Activated CD4-positive, alpha-beta T cell treated with anti-CD3 and anti-CD28 coated beads, Interleukin-2, Interleukin-4, amounts not matched to agents 100 ng/mL and 50 ng/mL, durations not matched to agents 16 hours and 8 hours (primary cell): Measurements from ENCODE around the gene PTPN14.

Experiments used
- DNase-seq: peaks from one replicate; pipeline ENCODE4 v3.0.0-alpha.2; 2020; ENCODE audit warnings: low spot score

PTPN14 gene

DNA sequence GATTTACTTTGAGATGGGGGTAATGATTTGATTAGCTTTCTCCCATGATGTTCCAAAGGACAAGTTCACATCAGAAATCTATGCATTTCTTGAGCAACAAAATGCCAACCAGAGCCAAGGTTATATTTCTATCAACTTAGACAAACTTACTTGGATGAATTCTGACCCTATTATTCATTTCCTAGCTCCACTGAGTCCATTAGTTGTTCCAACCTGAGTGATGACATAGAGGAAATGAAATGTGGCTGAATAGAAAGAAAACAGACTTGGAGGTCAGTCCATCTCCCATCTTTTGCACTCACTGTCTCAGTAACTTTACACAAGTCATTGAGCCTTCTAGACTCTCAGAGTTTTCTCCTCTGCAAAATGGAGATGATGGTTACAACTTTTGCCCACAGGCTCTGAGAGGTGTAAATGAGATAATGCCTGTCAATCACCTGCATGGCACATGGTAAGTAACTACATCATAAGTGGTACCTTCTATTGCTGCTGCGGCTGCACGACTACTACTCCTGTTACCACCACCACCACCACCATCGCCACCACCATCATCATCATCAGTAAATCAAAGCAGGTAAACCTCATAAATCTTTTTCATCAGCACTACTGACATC lies 98.2 kb downstream of the PTPN14 start:
- no peak for DNase-seq

GRCh38 chr1:214452152-214452784 lies 99.1 kb downstream of the PTPN14 start:
- DNase-seq = no peak

DNA sequence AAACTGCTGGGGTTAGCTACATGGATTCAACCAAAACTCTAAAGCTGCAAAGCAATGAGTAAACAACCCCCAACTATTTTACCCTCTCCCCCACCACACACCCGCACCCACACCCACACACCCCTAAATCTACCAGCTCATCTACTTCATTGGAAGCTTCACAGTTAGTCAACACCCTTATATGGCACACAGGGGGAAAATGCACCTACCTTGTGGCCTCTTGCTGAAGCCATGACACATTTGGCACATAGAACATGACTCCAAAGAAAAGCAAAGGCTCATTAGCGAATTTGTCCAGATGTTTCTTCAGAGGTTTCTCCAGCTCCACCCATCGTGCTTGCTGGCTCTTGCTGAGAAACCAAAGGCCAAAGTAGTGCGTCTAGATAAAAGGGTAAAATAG lies 99.8 kb downstream of the PTPN14 start:
- DNase-seq = no peak

GRCh38 chr1:214449371-214449770 lies 102.0 kb downstream of the PTPN14 start:
- DNase-seq = no peak

GRCh38 chr1:214448536-214448935 lies 102.9 kb downstream of the PTPN14 start:
- no peak for DNase-seq

DNA sequence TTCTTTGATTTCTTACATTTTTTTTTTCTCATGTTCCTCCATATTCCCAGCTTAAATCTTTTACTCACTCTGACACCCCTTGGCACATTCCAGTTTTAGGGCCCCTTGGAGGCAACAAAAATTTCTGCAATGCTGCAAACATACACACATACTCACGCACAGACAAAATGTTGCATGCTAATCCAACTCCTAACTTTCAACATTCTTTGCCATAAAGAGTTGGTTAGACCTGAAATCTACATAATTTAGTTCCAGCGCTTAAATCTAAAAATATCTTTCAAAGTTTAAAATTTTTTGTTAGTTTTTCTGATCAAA lies 103.9 kb downstream of the PTPN14 start:
- no peak for DNase-seq

- no peak for DNase-seq
Observed at GRCh38 chr1:214446772-214447556, 104.4 kb downstream of the PTPN14 start.

DNA sequence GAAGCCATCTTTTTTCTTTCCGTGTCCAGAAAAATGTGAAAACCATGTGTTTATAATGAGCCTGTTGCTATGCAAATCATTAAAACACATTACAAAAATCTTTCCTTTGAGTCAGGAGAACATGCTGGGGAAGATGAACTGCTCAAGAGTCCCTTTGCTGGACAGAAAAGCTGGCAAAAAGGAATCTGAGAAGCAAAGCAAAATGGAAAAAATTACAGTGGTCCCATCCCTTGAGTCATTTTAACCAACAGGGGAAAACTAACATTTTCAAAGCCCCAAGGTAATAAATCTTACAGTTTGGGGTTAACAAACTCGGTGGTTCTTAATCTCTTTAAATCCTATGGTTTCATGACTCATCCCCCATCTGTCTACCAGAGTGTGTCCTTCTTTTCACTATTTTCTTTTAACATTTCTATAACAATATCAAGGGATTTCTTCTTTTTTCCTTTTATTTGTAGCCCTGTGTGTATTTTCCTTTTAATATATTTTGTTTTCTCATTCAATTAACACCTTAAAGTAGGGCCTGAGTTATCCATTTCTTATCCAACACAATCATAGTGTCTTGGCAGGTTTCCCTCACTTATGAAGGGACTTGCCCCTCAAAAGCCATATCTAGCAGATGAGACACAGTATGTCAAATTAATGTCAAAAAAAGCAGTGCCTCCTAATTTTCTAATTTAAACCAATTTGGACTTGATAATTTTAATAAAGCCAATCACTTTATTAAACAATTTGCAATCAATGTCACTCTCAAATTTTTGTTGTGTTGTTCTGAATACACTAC lies 105.4 kb downstream of the PTPN14 start:
- no peak for DNase-seq

DNA sequence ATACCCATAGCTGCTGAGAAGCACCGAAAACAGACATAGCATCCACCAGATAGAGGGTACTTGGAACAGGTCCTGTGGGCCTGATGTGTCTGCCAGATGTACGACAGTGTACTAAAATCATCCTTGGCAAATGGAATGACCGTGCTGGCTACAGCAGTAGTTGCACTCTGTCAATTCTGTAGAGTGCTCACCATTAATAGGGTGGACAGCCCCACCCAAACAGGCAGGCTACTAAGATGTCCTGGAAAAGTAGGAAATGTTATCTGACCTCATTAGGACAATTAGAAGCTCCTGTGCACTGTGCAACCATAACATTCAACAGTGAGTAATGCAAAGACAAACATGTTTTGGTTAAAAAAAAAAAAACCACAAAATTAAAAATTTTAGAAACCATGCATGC lies 106.2 kb downstream of the PTPN14 start:
- DNase-seq = no peak

GRCh38 chr1:214444182-214444939 lies 107.0 kb downstream of the PTPN14 start:
- no peak for DNase-seq

GRCh38 chr1:214441119-214441518 lies 110.3 kb downstream of the PTPN14 start:
- DNase-seq = peak; percentile 49

GRCh38 chr1:214440219-214440965 lies 111.0 kb downstream of the PTPN14 start:
- DNase-seq = no peak

GRCh38 chr1:214439352-214440119 lies 111.9 kb downstream of the PTPN14 start:
- DNase-seq = peak; percentile 90

- peak; percentile 61 for DNase-seq
Observed at GRCh38 chr1:214438530-214438929, 112.9 kb downstream of the PTPN14 start.

DNA sequence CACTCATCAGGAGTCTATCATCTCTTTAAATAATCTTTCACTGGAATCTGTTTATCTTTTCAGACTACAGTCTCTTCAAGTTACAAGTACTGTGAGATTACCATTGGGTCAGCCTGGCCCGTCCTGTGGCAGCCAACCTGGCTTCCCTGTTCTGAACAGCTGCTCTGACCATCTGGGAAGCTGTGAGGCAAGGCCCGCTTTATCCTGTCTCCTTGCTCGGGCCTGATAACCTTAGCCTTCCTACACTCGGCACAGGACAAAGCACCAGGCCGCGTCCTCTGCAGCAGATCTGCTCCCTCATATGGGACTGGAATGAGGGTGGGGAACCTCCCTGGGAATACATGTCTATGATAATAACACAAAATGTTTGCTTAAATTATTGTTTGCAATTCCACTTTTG lies 113.3 kb downstream of the PTPN14 start:
- no peak for DNase-seq

DNA sequence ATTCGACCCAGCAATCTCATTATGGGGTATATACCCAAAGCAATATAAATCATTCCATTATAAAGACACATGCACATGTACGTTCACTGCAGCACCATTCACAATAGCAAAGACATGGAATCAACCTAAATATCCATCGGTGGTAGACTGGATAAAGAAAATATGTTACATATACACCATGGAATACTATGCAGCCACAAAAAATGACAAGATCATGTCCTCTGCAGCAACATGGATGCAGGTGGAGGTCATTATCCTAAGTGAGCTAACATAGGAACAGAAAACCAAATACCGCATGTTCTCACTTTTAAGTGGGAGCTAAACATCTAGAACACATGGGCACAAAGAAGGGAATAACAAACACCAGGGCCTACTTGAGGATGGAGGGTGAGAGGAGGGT lies 115.5 kb downstream of the PTPN14 start:
- no peak for DNase-seq

DNA sequence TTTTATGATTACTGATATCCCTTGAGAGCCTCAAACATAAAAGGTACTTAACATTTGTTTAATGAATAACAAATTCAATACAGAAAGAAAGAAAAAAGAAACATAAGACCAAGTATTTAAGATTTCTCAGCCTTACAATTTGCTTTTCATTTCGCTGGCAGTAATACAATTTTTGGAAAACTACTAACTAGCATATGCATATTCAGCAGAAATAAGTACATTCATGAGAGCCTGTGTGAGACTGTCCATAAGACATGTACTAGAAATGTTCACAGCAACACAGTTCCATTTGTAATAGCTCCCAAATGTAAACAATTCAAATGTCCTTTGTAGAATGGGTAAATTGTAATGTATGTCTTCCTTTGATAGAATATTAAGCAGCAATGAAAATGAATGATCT lies 119.2 kb downstream of the PTPN14 start:
- no peak for DNase-seq

- no peak for DNase-seq
Observed at GRCh38 chr1:214429951-214430770, 121.2 kb downstream of the PTPN14 start.

DNA sequence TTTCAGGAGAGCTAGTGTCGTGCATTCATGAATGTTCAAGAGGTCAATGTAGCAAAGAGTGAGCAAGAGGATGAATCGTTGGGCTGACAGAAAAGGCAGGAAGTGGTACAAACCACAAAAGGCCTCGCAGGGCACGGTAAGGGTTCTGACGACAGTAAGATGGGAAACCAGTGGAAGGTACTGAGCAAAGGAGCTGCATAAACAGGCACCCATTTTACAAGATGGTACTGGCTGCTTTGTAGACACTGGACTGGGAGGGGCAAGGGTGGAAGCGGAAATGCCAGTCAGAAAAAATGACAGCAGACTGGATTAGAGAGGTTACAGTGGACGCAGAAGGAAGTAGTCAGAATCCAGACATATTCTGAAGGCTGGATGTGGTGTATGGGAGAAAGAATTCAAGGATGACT lies 123.5 kb downstream of the PTPN14 start:
- peak; percentile 91 for DNase-seq

- DNase-seq = no peak
Observed at GRCh38 chr1:214426426-214426812, 125.0 kb downstream of the PTPN14 start.
